ENCODE data around the gene POR. TPM values are rescaled to one million over a fixed set of nuclear protein-coding genes. Genes with fewer than 3 reads are reported as not detected.

POR gene
- total and polyA plus RNA-seq, 2 of the 8 experiments (the other 6 are each of a cell fraction or from before 2014, with no cell fraction given), result 98.7 to 144 TPM

- TF ChIP-seq MAFK (IDR thresholded peaks at IDR 0.05; ENCODE audit: low read depth, low read length) (no peak), POLR2AphosphoS5 (IDR thresholded peaks at IDR 0.05; ENCODE audit: low read depth, low read length) (no peak), KDM5A (IDR thresholded peaks at IDR 0.05; ENCODE audit: low read length) (no peak), GABPA (IDR thresholded peaks at IDR 0.05; ENCODE audit: borderline replicate concordance, insufficient read depth, low read length) (no peak)
Observed at GRCh38 chr7:76008156-76008687, 93.3 kb downstream of the POR start (continued).
